HepG2 (cell line): ENCODE measurements around the gene UBE2D3. TPM values are rescaled to one million over a fixed set of nuclear protein-coding genes. Genes with fewer than 3 reads are reported as not detected.
A peak's percentile ranks its signal among the peaks of the same experiment; 100 is the strongest.

Experiments
- CCAR2 ChIP-seq: fragments of 200-400 bp; formaldehyde crosslinking; optimal IDR thresholded peaks from 2 replicates; pipeline ENCODE3; 2018; ENCODE audit warnings: low read depth, mild to moderate bottlenecking, low read length, moderate library complexity
- DPF2 ChIP-seq: sonication (generic); formaldehyde crosslinking; IDR thresholded peaks from 2 replicates; pipeline ENCODE4 v1.4.0; 2020; ENCODE audit warnings: mild to moderate bottlenecking, low read depth, missing genetic modification reagents, borderline replicate concordance
- GABPB1 ChIP-seq: IDR thresholded peaks from 2 replicates; pipeline ENCODE4 v1.6.1; 2016; ENCODE audit warnings: mild to moderate bottlenecking, missing genetic modification reagents, moderate library complexity, missing compliant biosample characterization
- GTF2F1 ChIP-seq: fragments of 150-350 bp; IDR thresholded peaks from 2 replicates; pipeline ENCODE4 v1.6.1; 2014; ENCODE audit warnings: low read length
- HNRNPL ChIP-seq: fragments of 200-400 bp; formaldehyde crosslinking; IDR thresholded peaks from 2 replicates; pipeline ENCODE4 v1.6.1; 2017; ENCODE audit warnings: mild to moderate bottlenecking, low read depth, low read length
- KAT2B ChIP-seq: fragments of 150-350 bp; IDR thresholded peaks from 2 replicates; pipeline ENCODE4 v1.6.1; 2014; ENCODE audit warnings: low read depth, low read length, borderline replicate concordance
- KLF12 ChIP-seq: sonication (generic); formaldehyde crosslinking; IDR thresholded peaks from 2 replicates; pipeline ENCODE4 v1.4.0; 2020; ENCODE audit warnings: missing genetic modification reagents, borderline replicate concordance
- NCOR1 ChIP-seq: fragments of 200-600 bp; sonication (generic); IDR thresholded peaks from 2 replicates; pipeline ENCODE4 v1.7.0; 2017; ENCODE audit warnings: antibody characterized with exemption, low read length, borderline replicate concordance
- NFE2 ChIP-seq: sonication (generic); formaldehyde crosslinking; IDR thresholded peaks from 2 replicates; pipeline ENCODE4 v1.4.0; 2020; ENCODE audit warnings: missing genetic modification reagents
- NFE2L2 ChIP-seq: fragments of 150-350 bp; IDR thresholded peaks from 2 replicates; pipeline ENCODE4 v1.6.1; 2014; ENCODE audit warnings: low read length
- NFIC ChIP-seq: IDR thresholded peaks from 2 replicates; pipeline ENCODE4 v1.6.1; 2012; ENCODE audit warnings: mild to moderate bottlenecking, low read length, inconsistent platforms
- NFRKB ChIP-seq: fragments of 450-650 bp; IDR thresholded peaks from 2 replicates; pipeline ENCODE4 v1.6.1; 2017
- PAWR ChIP-seq: sonication (generic); formaldehyde crosslinking; IDR thresholded peaks from 2 replicates; pipeline ENCODE4 v1.4.0; 2020; ENCODE audit warnings: missing genetic modification reagents, mild to moderate bottlenecking, borderline replicate concordance
- RAD51 ChIP-seq: fragments of 450-650 bp; IDR thresholded peaks from 2 replicates; pipeline ENCODE4 v1.6.1; 2016; ENCODE audit warnings: borderline replicate concordance
- RNF2 ChIP-seq: fragments of 450-650 bp; conservative IDR thresholded peaks from 2 replicates; pipeline ENCODE4 v1.6.1; 2016; ENCODE audit warnings: low read depth
- SMAD1 ChIP-seq: sonication (generic); formaldehyde crosslinking; IDR thresholded peaks from 2 replicates; pipeline ENCODE4 v1.4.0; 2020; ENCODE audit warnings: missing genetic modification reagents, low read depth, mild to moderate bottlenecking, borderline replicate concordance
- XRCC5 ChIP-seq: fragments of 200-400 bp; formaldehyde crosslinking; optimal IDR thresholded peaks from 2 replicates; pipeline ENCODE3; 2017; ENCODE audit warnings: mild to moderate bottlenecking, low read length
- ZBTB38 ChIP-seq: sonication (generic); formaldehyde crosslinking; IDR thresholded peaks from 2 replicates; pipeline ENCODE4 v1.5.1; 2020; ENCODE audit warnings: mild to moderate bottlenecking, missing genetic modification reagents
- ZFP62 ChIP-seq: sonication (generic); formaldehyde crosslinking; IDR thresholded peaks from 2 replicates; pipeline ENCODE4 v1.4.0; 2020; ENCODE audit warnings: missing genetic modification reagents
- ZNF263 ChIP-seq: sonication (generic); formaldehyde crosslinking; IDR thresholded peaks from 2 replicates; pipeline ENCODE4 v1.4.0; 2020; ENCODE audit warnings: missing genetic modification reagents
- ZNF329 ChIP-seq: sonication (generic); formaldehyde crosslinking; IDR thresholded peaks from 2 replicates; pipeline ENCODE4 v1.9.0; 2021; ENCODE audit warnings: low read depth, mild to moderate bottlenecking, missing genetic modification reagents
- ZNF564 ChIP-seq: sonication (generic); formaldehyde crosslinking; IDR thresholded peaks from 2 replicates; pipeline ENCODE4 v1.8.1; 2023; ENCODE audit warnings: mild to moderate bottlenecking, missing genetic modification reagents
- ZNF577 ChIP-seq: sonication (generic); formaldehyde crosslinking; IDR thresholded peaks from 2 replicates; pipeline ENCODE4 v1.4.0; 2020; ENCODE audit warnings: mild to moderate bottlenecking, low read depth, missing genetic modification reagents, borderline replicate concordance
- ZNF709 ChIP-seq: sonication (generic); formaldehyde crosslinking; IDR thresholded peaks from 2 replicates; pipeline ENCODE4 v1.5.0; 2020; ENCODE audit warnings: mild to moderate bottlenecking, missing genetic modification reagents
- ZNF775 ChIP-seq: sonication (generic); formaldehyde crosslinking; IDR thresholded peaks from 2 replicates; pipeline ENCODE4 v1.4.0; 2020; ENCODE audit warnings: missing genetic modification reagents, mild to moderate bottlenecking, moderate library complexity, borderline replicate concordance
- polyA plus RNA-seq, 8 experiments: library from polyadenylated mRNA; depleted of rRNA in 3 of 8; stranded (reverse) in 7 of 8; unstranded in 1 of 8; fragments of >200 nt; fragmentation: Illumina TruSeq in 4 of 8; extraction: Trizol in 4 of 8; gene quantifications; 2 replicates each; pipeline versions ENCODE4 v1.2.1 to v1.2.3, GENCODE V29; 2011 to 2016; ENCODE audit warnings: low read depth in 4 of 8, missing spikeins in 1 of 8, mixed read lengths in 1 of 8; ENCODE audit not compliant: insufficient read depth in 1 of 8
- total RNA-seq, 5 experiments: library from RNA; depleted of rRNA; stranded (reverse); fragments of >200 nt; fragmentation: Illumina TruSeq; extraction: Trizol; gene quantifications; 2 replicates each; pipeline ENCODE4 v1.2.3, GENCODE V29; 2016; ENCODE audit warnings: low read depth in 1 of 5
- TF ChIP-seq, protein P1 (sequence below): IDR thresholded peaks from 2 replicates; pipeline ENCODE4 v1.6.1; 2016; ENCODE audit warnings: missing compliant biosample characterization, missing genetic modification reagents, borderline replicate concordance
- TF ChIP-seq, protein P2 (sequence below): sonication (generic); formaldehyde crosslinking; IDR thresholded peaks from 2 replicates; pipeline ENCODE4 v1.5.0; 2020; ENCODE audit warnings: missing genetic modification reagents

The UBE2D3 gene
- total and polyA plus RNA-seq, 2 of the 13 experiments (the other 11 are each of a cell fraction or from before 2014, with no cell fraction given) = 224 to 293 TPM

DNA sequence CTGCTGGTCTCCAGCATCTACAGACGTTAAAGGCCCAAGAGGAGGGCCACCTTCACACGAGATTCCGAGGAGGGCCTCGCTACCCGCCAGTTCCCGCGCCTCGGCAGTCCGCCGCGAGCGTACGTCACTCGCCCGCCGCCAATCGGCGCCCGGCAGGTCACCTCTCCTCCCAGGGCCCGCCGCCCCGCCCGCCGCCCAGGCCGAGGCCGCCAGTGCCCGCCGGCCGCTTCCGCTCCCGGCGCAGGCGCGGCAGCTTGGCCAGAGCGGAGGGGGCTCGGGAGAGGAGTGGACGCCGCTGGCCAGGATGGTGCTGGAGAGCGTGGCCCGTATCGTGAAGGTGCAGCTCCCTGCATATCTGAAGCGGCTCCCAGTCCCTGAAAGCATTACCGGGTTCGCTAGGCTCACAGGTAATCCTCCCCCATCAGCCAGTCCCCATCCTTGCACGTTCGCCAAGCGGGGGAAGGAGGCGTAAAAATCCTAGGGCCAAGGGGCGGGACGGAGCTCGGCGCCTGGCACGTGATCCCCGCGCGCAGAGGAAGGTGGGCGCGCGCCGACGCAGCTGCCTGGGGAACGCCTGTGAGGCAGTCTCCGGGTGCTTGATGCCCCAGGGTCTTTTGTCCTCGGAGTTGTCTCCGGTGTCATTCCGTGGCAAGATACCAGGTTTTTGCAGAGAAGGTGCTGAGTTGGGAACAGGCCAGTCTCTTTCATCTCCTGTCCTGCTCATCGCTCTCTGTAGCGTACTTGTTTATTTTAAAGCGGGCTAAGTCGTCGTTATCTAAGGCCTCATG lies 41.6 kb upstream of the UBE2D3 start, which contains the start of gene CISD2 (continued):
- TF ChIP-seq ZNF564 = peak; percentile 95
- TF ChIP-seq ZBTB38 (CRISPR knock-in tag) = peak; percentile 60; the same call in 1 of the 2 replicates
- no peak for TF ChIP-seq XRCC5
- TF ChIP-seq, protein P1, sequence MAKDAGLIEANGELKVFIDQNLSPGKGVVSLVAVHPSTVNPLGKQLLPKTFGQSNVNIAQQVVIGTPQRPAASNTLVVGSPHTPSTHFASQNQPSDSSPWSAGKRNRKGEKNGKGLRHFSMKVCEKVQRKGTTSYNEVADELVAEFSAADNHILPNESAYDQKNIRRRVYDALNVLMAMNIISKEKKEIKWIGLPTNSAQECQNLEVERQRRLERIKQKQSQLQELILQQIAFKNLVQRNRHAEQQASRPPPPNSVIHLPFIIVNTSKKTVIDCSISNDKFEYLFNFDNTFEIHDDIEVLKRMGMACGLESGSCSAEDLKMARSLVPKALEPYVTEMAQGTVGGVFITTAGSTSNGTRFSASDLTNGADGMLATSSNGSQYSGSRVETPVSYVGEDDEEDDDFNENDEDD (CRISPR knock-in tag) = peak; percentile 92
- TF ChIP-seq, protein P2, sequence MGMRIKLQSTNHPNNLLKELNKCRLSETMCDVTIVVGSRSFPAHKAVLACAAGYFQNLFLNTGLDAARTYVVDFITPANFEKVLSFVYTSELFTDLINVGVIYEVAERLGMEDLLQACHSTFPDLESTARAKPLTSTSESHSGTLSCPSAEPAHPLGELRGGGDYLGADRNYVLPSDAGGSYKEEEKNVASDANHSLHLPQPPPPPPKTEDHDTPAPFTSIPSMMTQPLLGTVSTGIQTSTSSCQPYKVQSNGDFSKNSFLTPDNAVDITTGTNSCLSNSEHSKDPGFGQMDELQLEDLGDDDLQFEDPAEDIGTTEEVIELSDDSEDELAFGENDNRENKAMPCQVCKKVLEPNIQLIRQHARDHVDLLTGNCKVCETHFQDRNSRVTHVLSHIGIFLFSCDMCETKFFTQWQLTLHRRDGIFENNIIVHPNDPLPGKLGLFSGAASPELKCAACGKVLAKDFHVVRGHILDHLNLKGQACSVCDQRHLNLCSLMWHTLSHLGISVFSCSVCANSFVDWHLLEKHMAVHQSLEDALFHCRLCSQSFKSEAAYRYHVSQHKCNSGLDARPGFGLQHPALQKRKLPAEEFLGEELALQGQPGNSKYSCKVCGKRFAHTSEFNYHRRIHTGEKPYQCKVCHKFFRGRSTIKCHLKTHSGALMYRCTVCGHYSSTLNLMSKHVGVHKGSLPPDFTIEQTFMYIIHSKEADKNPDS (CRISPR knock-in tag) = peak; percentile 90; the same call in 1 of the 2 replicates
- TF ChIP-seq NFE2L2 = no peak
- no peak for TF ChIP-seq KLF12 (CRISPR knock-in tag)
- no peak; the same call in 1 of the 2 replicates for TF ChIP-seq GTF2F1
- no peak for TF ChIP-seq NCOR1
- TF ChIP-seq DPF2 (CRISPR knock-in tag) = no peak
- peak; percentile 48; the same call in 1 of the 2 replicates for TF ChIP-seq NFIC
- TF ChIP-seq RAD51 = peak; percentile 39; the same call in 1 of the 2 replicates
- peak; percentile 83 for TF ChIP-seq GABPB1 (CRISPR knock-in tag)
- no peak for TF ChIP-seq ZFP62
- no peak for TF ChIP-seq ZNF263 (CRISPR knock-in tag)
- TF ChIP-seq HNRNPL = 0 out of 2 replicates have a peak, but pooled peaks have one; percentile 69
- 0 out of 2 replicates have a peak, but pooled peaks have one; percentile 54 for TF ChIP-seq ZNF329
- TF ChIP-seq ZNF775 = peak; percentile 92
- 0 out of 2 replicates have a peak, but pooled peaks have one; percentile 84 for TF ChIP-seq ZNF577 (CRISPR knock-in tag)
- TF ChIP-seq SMAD1 (CRISPR knock-in tag) = peak; percentile 96
- TF ChIP-seq NFE2 = no peak
- no peak for TF ChIP-seq CCAR2
- 0 out of 2 replicates have a peak, but pooled peaks have one; percentile 95 for TF ChIP-seq PAWR
- peak; percentile 96 for TF ChIP-seq ZNF709 (CRISPR knock-in tag)
- no peak for TF ChIP-seq KAT2B
- no peak for TF ChIP-seq NFRKB
- TF ChIP-seq RNF2 = 0 out of 2 replicates have a peak, but pooled peaks have one; percentile 56
